Natural killer cell (primary cell): ENCODE results near the gene MOBP. TPM values are rescaled to one million over a fixed set of nuclear protein-coding genes. Genes with fewer than 3 reads are reported as not detected.
"Not testable (repeated sequence)": the region's sequence is repeated elsewhere in the genome, so short reads cannot be mapped to it uniquely, and the experiment has no call there.

Source experiments
- ATAC-seq, 3 donors: fragments of 150-1000 bp in 2 of 3; fragments of 200-7000 bp in 1 of 3; cut with Tn5 transposase; 1 replicate in 1 of 3; 2 replicates in 2 of 3; pipeline ENCODE4 v1.10.0; 2021; ENCODE audit warnings: mild to moderate bottlenecking in 2 of 3, moderate library complexity in 2 of 3
- DNase-seq, 2 donors: peaks; one replicate each; pipeline versions ENCODE4 v3.0.0 to v3.0.0-alpha.2; 2013 to 2021; ENCODE audit warnings: mixed read lengths in 1 of 2
- H3K27ac ChIP-seq: one replicate; pipeline ENCODE4 v1.5.1; 2013; ENCODE audit warnings: mild to moderate bottlenecking, low read length
- H3K27me3 ChIP-seq: one replicate; pipeline ENCODE4 v1.6.1; 2013; ENCODE audit warnings: low read length; ENCODE audit not compliant: control insufficient read depth, insufficient read depth
- H3K36me3 ChIP-seq: one replicate; pipeline ENCODE4 v1.6.1; 2013; ENCODE audit warnings: low read length; ENCODE audit not compliant: control insufficient read depth, insufficient read depth
- H3K4me1 ChIP-seq: one replicate; pipeline ENCODE4 v1.6.1; 2013; ENCODE audit warnings: low read length; ENCODE audit not compliant: control insufficient read depth, insufficient read depth
- H3K4me3 ChIP-seq: one replicate; pipeline ENCODE4 v1.5.1; 2013; ENCODE audit warnings: low read length
- H3K9me3 ChIP-seq: one replicate; pipeline ENCODE4 v1.6.1; 2013; ENCODE audit warnings: low read length; ENCODE audit not compliant: control insufficient read depth, insufficient read depth
- H3K27ac Mint-ChIP-seq, 2 donors: one replicate each; pipeline ENCODE4 v1.8.0; 2022; ENCODE audit warnings: mild to moderate bottlenecking in 2 of 2, mixed read lengths in 2 of 2, moderate library complexity in 1 of 2
- H3K27me3 Mint-ChIP-seq, 2 donors: one replicate each; pipeline ENCODE4 v1.8.0; 2022; ENCODE audit warnings: low read depth in 2 of 2, mixed read lengths in 2 of 2
- H3K36me3 Mint-ChIP-seq: one replicate; pipeline ENCODE4 v1.8.0; 2022; ENCODE audit warnings: mixed read lengths
- H3K4me1 Mint-ChIP-seq, 2 donors: one replicate each; pipeline ENCODE4 v1.8.0; 2022; ENCODE audit warnings: mixed read lengths in 2 of 2
- H3K4me3 Mint-ChIP-seq: one replicate; pipeline ENCODE4 v1.8.0; 2022; ENCODE audit warnings: mild to moderate bottlenecking, moderate library complexity, mixed read lengths
- H3K9me3 Mint-ChIP-seq, 2 donors: one replicate each; pipeline ENCODE4 v1.8.0; 2022; ENCODE audit warnings: mixed read lengths in 2 of 2
- WGBS: methylation state at CpG from one replicate; pipeline ENCODE4 v1.1.7; 2013; ENCODE audit warnings: missing lambda C conversion rate; ENCODE audit not compliant: insufficient coverage; 5-methylcytosine and 5-hydroxymethylcytosine counted together
- intact Hi-C: fragments of 100-400 bp; cut with micrococcal nuclease; formaldehyde crosslinking; loops from one replicate; pipeline ENCODE4 v1.14.2; 2022
- total RNA-seq, 4 donors: library from RNA; stranded (reverse); fragments of 120-200 nt in 1 of 4; gene quantifications; one replicate each; pipeline versions ENCODE4 v1.2.3 to v1.2.4, GENCODE V29; 2013 to 2022
- TF ChIP-seq, protein P1 (sequence below): fragments of 200-600 bp; IDR thresholded peaks from one replicate; pipeline ENCODE4 v1.8.0; 2022; ENCODE audit warnings: antibody characterized with exemption

The MOBP gene
- total RNA-seq, 3 donors from 2014 or later (not counting 1 experiment from before 2014, with no cell fraction given), result not detected

DNA sequence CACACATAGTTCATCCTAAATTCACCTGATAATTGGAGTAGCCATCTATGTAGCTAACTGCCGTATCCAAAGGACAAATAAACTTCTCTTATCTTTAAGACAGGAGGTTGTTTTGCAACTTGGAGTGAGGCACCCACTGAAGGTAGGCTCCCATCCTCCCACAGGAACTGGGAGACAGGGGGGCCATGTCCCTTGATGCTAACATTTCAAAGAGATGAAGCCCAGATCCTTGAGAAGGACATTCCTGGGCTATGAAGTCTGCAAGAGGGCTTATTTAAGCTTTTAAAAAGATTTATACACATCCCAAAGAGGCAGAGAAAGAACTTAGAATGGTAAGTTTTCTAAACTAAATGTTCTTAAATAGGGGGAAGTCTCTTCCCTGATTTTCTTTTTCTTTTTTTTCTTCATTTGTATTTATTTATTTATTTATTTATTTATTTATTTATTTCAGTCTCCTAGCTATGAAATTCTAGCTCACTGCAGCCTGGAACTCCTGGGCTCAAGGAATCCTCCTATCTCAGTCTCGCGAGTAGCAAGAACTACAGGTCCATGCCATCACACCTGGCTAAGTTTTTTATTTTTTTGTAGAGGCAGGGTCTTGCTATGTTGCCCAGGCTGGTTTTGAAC, 12.8 kb upstream of the MOBP start:
- 63% methylated on average over 3 of the region's 3 CpGs for WGBS
- H3K4me3 ChIP-seq, result no peak overlapping the region
- H3K27ac Mint-ChIP-seq, result no peak overlapping the region
- no peak for DNase-seq
- H3K4me3 Mint-ChIP-seq, result no peak overlapping the region
- no peaks in the 10 kb centered on the region for H3K4me1 Mint-ChIP-seq
- no peak overlapping the region for H3K27ac ChIP-seq
- intact Hi-C loops, result no loop called here
- no peaks in the 10 kb centered on the region for H3K27me3 ChIP-seq
- peaks cover 7 to 29% of the 10 kb centered on the region in 2 donors for H3K27me3 Mint-ChIP-seq
- H3K4me1 ChIP-seq, result no peaks in the 10 kb centered on the region
- no peaks in the 10 kb centered on the region for H3K36me3 ChIP-seq
- no peaks in the 10 kb centered on the region for H3K9me3 ChIP-seq
- no peaks in the 10 kb centered on the region for H3K9me3 Mint-ChIP-seq
- ATAC-seq, result no peak
- TF ChIP-seq, protein P1, sequence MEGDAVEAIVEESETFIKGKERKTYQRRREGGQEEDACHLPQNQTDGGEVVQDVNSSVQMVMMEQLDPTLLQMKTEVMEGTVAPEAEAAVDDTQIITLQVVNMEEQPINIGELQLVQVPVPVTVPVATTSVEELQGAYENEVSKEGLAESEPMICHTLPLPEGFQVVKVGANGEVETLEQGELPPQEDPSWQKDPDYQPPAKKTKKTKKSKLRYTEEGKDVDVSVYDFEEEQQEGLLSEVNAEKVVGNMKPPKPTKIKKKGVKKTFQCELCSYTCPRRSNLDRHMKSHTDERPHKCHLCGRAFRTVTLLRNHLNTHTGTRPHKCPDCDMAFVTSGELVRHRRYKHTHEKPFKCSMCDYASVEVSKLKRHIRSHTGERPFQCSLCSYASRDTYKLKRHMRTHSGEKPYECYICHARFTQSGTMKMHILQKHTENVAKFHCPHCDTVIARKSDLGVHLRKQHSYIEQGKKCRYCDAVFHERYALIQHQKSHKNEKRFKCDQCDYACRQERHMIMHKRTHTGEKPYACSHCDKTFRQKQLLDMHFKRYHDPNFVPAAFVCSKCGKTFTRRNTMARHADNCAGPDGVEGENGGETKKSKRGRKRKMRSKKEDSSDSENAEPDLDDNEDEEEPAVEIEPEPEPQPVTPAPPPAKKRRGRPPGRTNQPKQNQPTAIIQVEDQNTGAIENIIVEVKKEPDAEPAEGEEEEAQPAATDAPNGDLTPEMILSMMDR, result no peak
- H3K36me3 Mint-ChIP-seq, result no peaks in the 10 kb centered on the region

DNA sequence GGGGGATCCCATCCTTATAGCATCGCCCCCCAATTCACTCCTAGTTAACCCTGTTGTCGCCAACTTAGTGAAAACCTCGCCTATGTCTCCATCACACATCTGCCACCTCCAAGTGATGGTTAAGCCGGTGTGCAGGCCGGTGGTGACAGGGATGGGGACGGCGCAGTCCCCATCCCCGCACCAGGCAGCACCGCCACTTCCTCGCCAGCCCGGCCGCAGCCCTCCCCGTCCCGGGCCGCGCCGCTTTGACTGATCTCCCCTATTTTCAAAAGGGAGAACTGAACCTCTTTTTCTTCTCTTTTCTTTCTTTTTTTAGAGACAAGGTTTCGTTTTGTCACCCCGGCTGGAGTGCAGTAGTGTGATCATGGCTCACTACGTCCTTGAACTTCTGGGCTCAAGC, 11.3 kb upstream of the MOBP start:
- H3K27me3 ChIP-seq, result no peaks in the 10 kb centered on the region
- H3K9me3 ChIP-seq, result no peaks in the 10 kb centered on the region
- H3K27ac ChIP-seq, result no peak overlapping the region
- peaks cover 7 to 36% of the 10 kb centered on the region in 2 donors for H3K27me3 Mint-ChIP-seq
- no peak overlapping the region for H3K4me3 ChIP-seq
- H3K9me3 Mint-ChIP-seq, result no peaks in the 10 kb centered on the region
- TF ChIP-seq, protein P1, result no peak
- H3K4me1 ChIP-seq, result no peaks in the 10 kb centered on the region
- no peak overlapping the region for H3K27ac Mint-ChIP-seq
- intact Hi-C loops, result no loop called here
- no peaks in the 10 kb centered on the region for H3K36me3 Mint-ChIP-seq
- WGBS, result 94% methylated on average over 20 of the region's 20 CpGs
- no peak for DNase-seq
- no peak for ATAC-seq
- H3K4me1 Mint-ChIP-seq, result no peaks in the 10 kb centered on the region
- H3K4me3 Mint-ChIP-seq, result no peak overlapping the region
- H3K36me3 ChIP-seq, result no peaks in the 10 kb centered on the region

DNA sequence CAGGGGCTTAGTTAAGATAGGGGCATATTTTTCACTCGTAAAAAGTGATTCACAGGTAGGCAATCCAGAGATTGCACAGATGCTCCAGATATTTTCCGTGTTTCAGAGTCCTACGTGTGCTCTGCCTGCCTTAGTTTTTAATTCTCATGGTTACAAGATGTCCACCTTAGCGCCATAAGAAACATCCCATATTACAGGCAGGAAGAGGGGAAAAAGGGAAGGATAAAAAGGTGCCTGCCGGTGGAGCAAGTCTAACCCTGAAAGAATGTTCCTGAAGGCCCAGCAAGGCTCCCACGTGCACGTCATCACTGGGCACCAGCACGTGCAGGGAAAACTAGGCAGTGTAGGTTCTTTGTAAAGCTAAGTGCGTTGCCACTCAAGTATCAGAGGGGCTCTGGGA, 10.1 kb upstream of the MOBP start:
- TF ChIP-seq, protein P1, result no peak
- Mint-ChIP-seq H3K4me3 (no peak overlapping the region), H3K9me3 (no peaks in the 10 kb centered on the region), H3K27ac (no peak overlapping the region), H3K36me3 (no peaks in the 10 kb centered on the region), H3K27me3 (peaks cover 7 to 30% of the 10 kb centered on the region in 2 donors), H3K4me1 (no peaks in the 10 kb centered on the region)
- H3K4me3 ChIP-seq, result no peak overlapping the region
- no peaks in the 10 kb centered on the region for H3K4me1 ChIP-seq
- ATAC-seq (no peak), DNase-seq (no peak)
- no peak overlapping the region for H3K27ac ChIP-seq
- WGBS, result 91% methylated on average over 8 of the region's 9 CpGs
- H3K27me3 ChIP-seq, result no peaks in the 10 kb centered on the region
- H3K9me3 ChIP-seq, result no peaks in the 10 kb centered on the region
- H3K36me3 ChIP-seq, result no peaks in the 10 kb centered on the region
- intact Hi-C loops, result no loop called here

DNA sequence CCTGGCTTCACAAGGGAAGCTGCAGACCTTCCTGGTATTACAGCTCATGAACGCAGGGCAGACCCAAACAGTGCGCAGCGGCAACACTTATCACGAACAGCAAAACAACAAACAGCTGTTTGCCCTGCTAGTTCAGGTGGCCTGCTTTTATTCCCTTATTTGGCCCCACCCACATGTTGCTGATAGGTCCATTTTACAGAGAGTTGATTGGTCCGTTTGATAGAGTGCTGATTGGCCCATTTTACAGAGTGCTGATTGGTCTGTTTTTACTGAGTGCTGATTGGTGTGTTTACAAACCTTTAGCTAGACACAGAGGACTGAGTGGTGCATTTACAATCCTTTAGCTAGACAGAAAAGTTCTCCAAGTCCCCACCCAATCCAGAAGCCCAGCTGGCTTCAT, 8.9 kb upstream of the MOBP start:
- H3K4me3 Mint-ChIP-seq, H3K4me1 Mint-ChIP-seq, H3K4me1 ChIP-seq, H3K36me3 Mint-ChIP-seq, H3K4me3 ChIP-seq, H3K9me3 Mint-ChIP-seq, intact Hi-C loops, H3K27ac Mint-ChIP-seq, H3K36me3 ChIP-seq, H3K27ac ChIP-seq, H3K9me3 ChIP-seq, DNase-seq, H3K27me3 ChIP-seq, ATAC-seq: not testable (repeated sequence)
- WGBS, result 93% methylated on average over 5 of the region's 5 CpGs
- peaks cover 5 to 23% of the 10 kb centered on the region in 2 donors for H3K27me3 Mint-ChIP-seq
